ENCODE results near the gene KNTC1.

The KNTC1 gene

DNA sequence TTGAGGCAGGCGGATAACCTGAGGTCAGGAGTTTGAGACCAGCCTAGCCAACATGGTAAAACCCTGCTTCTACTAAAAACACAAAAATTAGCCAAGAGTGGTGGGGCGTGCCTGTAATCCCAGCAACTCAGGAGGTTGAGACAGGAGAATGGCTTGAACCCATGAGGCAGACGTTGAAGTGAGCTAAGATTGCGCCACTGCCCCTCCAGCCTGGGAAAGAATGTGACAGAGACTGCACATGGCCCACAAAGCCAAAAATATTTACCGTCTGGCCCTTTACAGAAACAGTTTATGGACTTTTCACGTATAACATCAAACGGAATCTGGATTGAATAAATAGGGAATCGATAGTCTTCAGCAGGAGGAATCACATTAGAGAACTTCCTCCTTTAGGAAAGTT is 3.8 kb upstream of the KNTC1 start:
- H3K9me3 ChIP-seq (ENCODE audit: control insufficient read depth, low read length): no peaks in the 10 kb centered on the region

DNA sequence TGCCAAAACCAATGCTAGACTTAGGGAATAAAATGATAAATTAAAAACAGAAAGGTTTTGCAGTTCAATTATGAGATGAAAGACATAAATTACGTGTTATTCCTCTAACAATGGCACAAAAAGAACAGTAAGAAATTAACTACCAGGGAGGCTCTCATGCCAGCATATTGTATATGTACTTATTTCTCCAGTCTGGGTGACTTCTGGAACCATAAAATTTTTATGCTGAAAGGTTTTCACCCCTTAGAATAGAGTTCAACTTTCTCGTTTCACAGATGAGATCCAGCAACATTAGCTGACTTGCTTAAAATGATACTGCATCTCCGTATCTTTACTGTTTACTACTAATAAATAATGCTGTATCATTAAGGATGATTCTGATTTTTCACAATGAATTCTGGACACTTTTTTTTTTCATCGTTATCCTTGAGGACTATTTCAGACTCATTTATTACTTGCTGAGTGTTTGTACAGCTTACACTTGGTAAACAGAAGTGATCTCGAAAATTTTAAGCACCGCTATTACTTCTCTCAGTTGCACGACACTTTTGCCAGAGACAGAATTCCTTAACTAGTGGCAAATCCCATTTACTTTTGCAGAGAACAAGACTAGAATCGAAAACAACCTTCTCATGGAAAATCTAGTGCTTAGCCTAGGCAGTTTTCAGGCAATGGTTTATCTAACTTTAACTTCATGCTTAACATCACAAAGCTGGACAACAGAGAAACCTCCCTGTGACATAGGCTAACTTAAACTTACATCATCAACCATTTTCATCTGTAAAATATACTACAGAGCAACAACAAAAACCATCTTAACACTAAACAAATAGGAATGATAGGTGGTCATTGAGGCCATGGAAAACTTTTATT is 3.0 kb upstream of the KNTC1 start:
- Histone ChIP-seq H3K9me3 (ENCODE audit: control insufficient read depth, low read length) (no peaks in the 10 kb centered on the region), H3K4me1 (ENCODE audit: control insufficient read depth, insufficient read depth, low read length) (peaks cover 19% of the 10 kb centered on the region), H3K36me3 (ENCODE audit: control insufficient read depth, insufficient read depth, low read length) (peaks cover 21% of the 10 kb centered on the region), H3K4me3 (ENCODE audit: insufficient read depth, low read depth, low read length) (peak overlapping the region; percentile 68), H3K27ac (ENCODE audit: insufficient read depth, low read depth, low read length, poor library complexity, severe bottlenecking) (no peak overlapping the region), H3K27me3 (ENCODE audit: control insufficient read depth, insufficient read depth, low read length, poor library complexity, severe bottlenecking) (no peaks in the 10 kb centered on the region)
- 81 to 87% methylated on average over 6 to 8 of the region's 8 CpGs for WGBS, 2 experiments

More for the DNA sequence above, 3.8 kb upstream of the KNTC1 start:
- Histone ChIP-seq H3K36me3 (ENCODE audit: control insufficient read depth, insufficient read depth, low read length) (peaks cover 28% of the 10 kb centered on the region), H3K27me3 (ENCODE audit: control insufficient read depth, insufficient read depth, low read length, poor library complexity, severe bottlenecking) (no peaks in the 10 kb centered on the region), H3K4me3 (ENCODE audit: insufficient read depth, low read depth, low read length) (peak overlapping the region; percentile 2), H3K4me1 (ENCODE audit: control insufficient read depth, insufficient read depth, low read length) (peaks cover 16% of the 10 kb centered on the region), H3K27ac (ENCODE audit: insufficient read depth, low read depth, low read length, poor library complexity, severe bottlenecking) (no peak overlapping the region)
- 86 to 91% methylated on average over 8 of the region's 8 CpGs for WGBS, 2 experiments

DNA sequence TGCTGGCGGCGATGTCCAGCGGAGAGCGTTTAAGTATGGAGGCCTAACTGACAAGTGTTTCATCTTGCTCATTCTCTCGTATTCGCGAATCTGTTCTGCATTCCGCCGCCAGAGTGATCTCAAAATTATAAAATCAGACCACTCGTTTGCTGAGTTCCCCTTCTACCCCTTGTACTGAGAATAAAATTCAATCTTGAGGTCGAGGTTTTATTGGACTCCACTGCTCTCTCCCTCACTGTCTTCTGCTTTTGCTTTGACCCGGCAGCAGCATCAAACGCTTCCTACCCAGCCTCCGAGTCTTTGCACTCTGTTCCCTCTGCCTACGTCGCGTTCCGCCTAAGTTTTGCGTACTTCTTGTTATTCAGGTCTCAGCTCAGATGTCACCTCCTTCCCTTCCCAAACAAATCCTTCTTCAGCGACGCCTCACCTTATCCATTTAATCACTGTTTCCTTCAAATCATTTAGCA is 462 bp downstream of the KNTC1 start:
- no peaks in the 10 kb centered on the region for H3K27me3 ChIP-seq (ENCODE audit: control insufficient read depth, insufficient read depth, low read length, poor library complexity, severe bottlenecking)
- peaks cover 10% of the 10 kb centered on the region for H3K36me3 ChIP-seq (ENCODE audit: control insufficient read depth, insufficient read depth, low read length)
- 1% methylated on average over 21 of the region's 21 CpGs for WGBS, 2 experiments
- H3K4me1 ChIP-seq (ENCODE audit: control insufficient read depth, insufficient read depth, low read length): peaks cover 19% of the 10 kb centered on the region
- H3K27ac ChIP-seq (ENCODE audit: insufficient read depth, low read depth, low read length, poor library complexity, severe bottlenecking): peak overlapping the region; percentile 93
- peak overlapping the region; percentile 68 for H3K4me3 ChIP-seq (ENCODE audit: insufficient read depth, low read depth, low read length)
- no peaks in the 10 kb centered on the region for H3K9me3 ChIP-seq (ENCODE audit: control insufficient read depth, low read length)

DNA sequence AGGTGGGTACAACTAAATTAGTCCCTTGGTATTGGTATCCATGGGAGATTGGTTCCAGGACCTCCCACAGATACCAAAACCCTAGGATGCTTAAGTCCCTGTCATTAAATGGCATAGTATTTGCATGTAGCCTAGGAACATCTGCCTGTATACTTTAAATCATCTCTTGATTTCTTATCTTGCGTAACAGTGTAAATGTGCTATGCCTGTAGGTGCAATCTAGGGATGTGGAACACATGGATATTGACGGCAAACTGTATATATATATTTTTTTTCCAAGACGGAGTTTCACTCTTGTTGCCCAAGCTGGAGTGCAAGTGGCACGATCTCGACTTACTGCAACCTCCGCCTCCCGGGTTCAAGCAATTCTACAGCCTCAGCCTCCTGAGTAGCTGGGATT is 1.5 kb downstream of the KNTC1 start:
- Histone ChIP-seq H3K4me3 (ENCODE audit: insufficient read depth, low read depth, low read length) (peak overlapping the region; percentile 68), H3K36me3 (ENCODE audit: control insufficient read depth, insufficient read depth, low read length) (peaks cover 10% of the 10 kb centered on the region)

DNA sequence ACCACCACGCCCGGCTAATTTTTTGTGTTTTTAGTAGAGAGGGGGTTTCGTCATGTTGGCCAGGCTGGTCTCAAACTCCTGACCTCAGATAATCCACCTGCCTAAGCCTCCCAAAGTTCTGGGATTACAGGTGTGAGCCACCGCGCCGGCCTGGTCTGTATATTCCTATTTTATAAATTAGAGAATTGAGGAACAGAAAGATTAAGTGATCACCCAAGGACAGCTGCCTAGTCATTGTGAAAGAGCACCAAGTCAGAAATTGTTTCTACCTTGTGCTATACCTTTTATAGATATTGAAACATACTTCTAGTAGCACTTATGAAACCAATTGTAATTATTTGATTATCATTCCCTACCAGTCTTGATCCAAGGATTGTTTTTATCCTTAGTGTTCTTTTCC is 1.9 kb downstream of the KNTC1 start:
- no peak overlapping the region for H3K27ac ChIP-seq (ENCODE audit: insufficient read depth, low read depth, low read length, poor library complexity, severe bottlenecking)
- WGBS, 2 experiments: 88 to 93% methylated on average over 6 of the region's 6 CpGs
- peaks cover 10% of the 10 kb centered on the region for H3K36me3 ChIP-seq (ENCODE audit: control insufficient read depth, insufficient read depth, low read length)

More for the DNA sequence above, 1.5 kb downstream of the KNTC1 start:
- no peaks in the 10 kb centered on the region for H3K27me3 ChIP-seq (ENCODE audit: control insufficient read depth, insufficient read depth, low read length, poor library complexity, severe bottlenecking)
- 91 to 97% methylated on average over 7 of the region's 7 CpGs for WGBS, 2 experiments
- peaks cover 13% of the 10 kb centered on the region for H3K4me1 ChIP-seq (ENCODE audit: control insufficient read depth, insufficient read depth, low read length)
- no peak overlapping the region for H3K27ac ChIP-seq (ENCODE audit: insufficient read depth, low read depth, low read length, poor library complexity, severe bottlenecking)
- no peaks in the 10 kb centered on the region for H3K9me3 ChIP-seq (ENCODE audit: control insufficient read depth, low read length)

DNA sequence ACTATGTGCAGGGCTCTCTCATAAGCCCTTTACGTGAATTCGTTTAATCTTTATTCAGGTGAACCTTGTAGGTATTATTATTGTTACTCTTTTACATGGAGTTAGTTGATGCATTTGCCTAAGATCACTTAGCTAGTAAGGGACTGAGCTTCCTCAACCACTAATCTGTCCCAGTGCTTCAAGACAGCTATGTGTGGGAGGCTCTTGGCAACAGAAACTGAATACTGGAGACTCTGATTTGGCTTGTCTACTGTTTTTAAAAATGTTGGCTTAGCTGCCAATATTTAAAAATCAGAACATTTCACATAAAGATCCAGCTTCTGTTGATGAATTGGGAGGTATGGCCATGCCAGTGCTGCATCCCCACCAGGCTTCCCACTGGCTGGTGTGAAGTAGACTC is 6.8 kb downstream of the KNTC1 start:
- Histone ChIP-seq H3K27ac (ENCODE audit: insufficient read depth, low read depth, low read length, poor library complexity, severe bottlenecking) (no peak overlapping the region), H3K4me3 (ENCODE audit: insufficient read depth, low read depth, low read length) (no peak overlapping the region), H3K27me3 (ENCODE audit: control insufficient read depth, insufficient read depth, low read length, poor library complexity, severe bottlenecking) (no peaks in the 10 kb centered on the region), H3K4me1 (ENCODE audit: control insufficient read depth, insufficient read depth, low read length) (no peaks in the 10 kb centered on the region), H3K9me3 (ENCODE audit: control insufficient read depth, low read length) (no peaks in the 10 kb centered on the region), H3K36me3 (ENCODE audit: control insufficient read depth, insufficient read depth, low read length) (peaks cover 31% of the 10 kb centered on the region)
- 95 to 100% methylated on average over 2 of the region's 2 CpGs for WGBS, 2 experiments

More for the DNA sequence above, 1.9 kb downstream of the KNTC1 start:
- Histone ChIP-seq H3K4me1 (ENCODE audit: control insufficient read depth, insufficient read depth, low read length) (peaks cover 9% of the 10 kb centered on the region), H3K4me3 (ENCODE audit: insufficient read depth, low read depth, low read length) (no peak overlapping the region), H3K9me3 (ENCODE audit: control insufficient read depth, low read length) (no peaks in the 10 kb centered on the region), H3K27me3 (ENCODE audit: control insufficient read depth, insufficient read depth, low read length, poor library complexity, severe bottlenecking) (no peaks in the 10 kb centered on the region)

DNA sequence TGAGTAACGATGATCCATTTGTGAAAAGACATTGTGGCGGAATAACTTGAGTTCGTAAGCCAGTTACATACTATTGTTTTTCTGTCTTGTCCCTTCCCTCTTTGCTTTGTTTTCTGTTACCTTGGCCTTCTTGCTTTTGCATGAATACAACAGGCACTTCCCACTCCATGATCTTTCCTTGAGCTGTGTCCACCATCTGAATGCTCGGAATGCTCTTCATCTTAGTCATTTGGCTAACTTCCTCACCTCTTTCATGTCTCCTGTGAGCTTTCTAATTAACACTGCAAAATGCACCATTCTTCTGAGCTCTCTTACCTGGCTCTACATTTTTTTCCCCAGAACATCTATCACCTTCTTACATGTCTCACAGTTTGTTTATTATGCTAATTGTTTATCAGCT is 10.0 kb downstream of the KNTC1 start:
- no peak overlapping the region for H3K4me3 ChIP-seq (ENCODE audit: insufficient read depth, low read depth, low read length)
- WGBS, 2 experiments: 92 to 95% methylated on average over 4 of the region's 4 CpGs

DNA sequence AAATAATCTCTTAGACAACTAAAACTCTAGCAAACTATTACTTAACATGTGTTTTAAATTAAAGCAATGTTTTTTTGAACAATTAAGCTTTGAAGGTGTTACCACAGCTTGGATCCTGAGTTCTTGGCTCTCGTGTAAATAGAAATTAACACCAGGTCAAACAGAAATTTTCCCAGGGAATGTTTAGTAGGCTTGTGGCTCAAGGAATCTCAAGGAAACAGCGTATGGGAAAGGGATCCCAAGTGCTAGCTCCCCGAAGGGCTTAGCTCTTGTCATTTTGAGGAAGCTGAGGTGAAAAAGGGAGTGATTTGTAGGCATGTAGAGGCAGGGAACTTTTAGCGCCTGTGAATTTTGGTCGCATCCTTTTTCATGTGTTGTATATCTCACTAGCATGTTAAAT is 11.4 kb downstream of the KNTC1 start:
- no peak overlapping the region for H3K27ac ChIP-seq (ENCODE audit: insufficient read depth, low read depth, low read length, poor library complexity, severe bottlenecking)
- H3K36me3 ChIP-seq (ENCODE audit: control insufficient read depth, insufficient read depth, low read length): peaks cover 29% of the 10 kb centered on the region
- H3K9me3 ChIP-seq (ENCODE audit: control insufficient read depth, low read length): no peaks in the 10 kb centered on the region
- 92 to 97% methylated on average over 5 of the region's 5 CpGs for WGBS, 2 experiments
- no peaks in the 10 kb centered on the region for H3K4me1 ChIP-seq (ENCODE audit: control insufficient read depth, insufficient read depth, low read length)
- no peaks in the 10 kb centered on the region for H3K27me3 ChIP-seq (ENCODE audit: control insufficient read depth, insufficient read depth, low read length, poor library complexity, severe bottlenecking)
- no peak overlapping the region for H3K4me3 ChIP-seq (ENCODE audit: insufficient read depth, low read depth, low read length)

More for the DNA sequence above, 10.0 kb downstream of the KNTC1 start:
- Histone ChIP-seq H3K4me1 (ENCODE audit: control insufficient read depth, insufficient read depth, low read length) (no peaks in the 10 kb centered on the region), H3K9me3 (ENCODE audit: control insufficient read depth, low read length) (no peaks in the 10 kb centered on the region), H3K36me3 (ENCODE audit: control insufficient read depth, insufficient read depth, low read length) (peaks cover 25% of the 10 kb centered on the region), H3K27me3 (ENCODE audit: control insufficient read depth, insufficient read depth, low read length, poor library complexity, severe bottlenecking) (no peaks in the 10 kb centered on the region), H3K27ac (ENCODE audit: insufficient read depth, low read depth, low read length, poor library complexity, severe bottlenecking) (no peak overlapping the region)

DNA sequence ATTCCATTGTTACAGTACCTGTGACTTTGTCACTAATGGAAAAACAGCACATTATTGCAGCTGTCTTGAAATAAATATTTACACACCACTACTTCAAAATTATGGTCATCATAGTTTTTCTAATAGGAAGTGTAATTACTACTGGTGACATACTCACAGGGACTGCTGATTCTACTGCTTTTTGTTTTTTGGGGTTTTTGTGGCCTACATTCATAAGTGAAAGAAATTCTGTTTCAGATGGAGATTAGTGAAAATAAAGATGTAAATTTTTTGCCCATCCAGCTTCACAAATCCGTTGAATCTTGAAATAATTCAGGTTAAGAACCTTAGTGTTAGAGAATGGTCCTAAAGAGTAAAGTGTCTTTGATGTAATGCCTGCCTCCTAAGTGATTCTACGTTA is 17.5 kb downstream of the KNTC1 start:
- WGBS, 2 experiments: 89 to 95% methylated on average over 2 of the region's 2 CpGs

DNA sequence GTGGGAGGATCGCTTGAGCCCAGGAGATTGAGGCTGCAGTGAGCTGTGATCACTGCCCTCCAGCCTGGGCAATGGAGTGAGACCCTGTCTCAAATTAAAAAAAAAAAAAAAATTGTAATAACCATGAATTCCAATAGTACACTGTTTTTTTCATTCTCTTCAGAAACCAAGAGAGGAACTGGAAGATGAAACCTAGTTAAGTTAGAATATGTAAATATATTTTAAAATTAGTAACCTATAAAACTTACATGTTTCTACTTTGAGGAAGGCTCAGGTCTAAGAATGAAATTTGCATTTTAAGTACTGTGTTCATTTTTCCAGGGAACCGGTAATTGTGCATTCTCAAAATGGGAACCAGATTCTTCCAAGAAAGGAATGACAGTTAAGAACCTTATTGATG is 18.8 kb downstream of the KNTC1 start:
- H3K9me3 ChIP-seq (ENCODE audit: control insufficient read depth, low read length): no peaks in the 10 kb centered on the region
- no peaks in the 10 kb centered on the region for H3K27me3 ChIP-seq (ENCODE audit: control insufficient read depth, insufficient read depth, low read length, poor library complexity, severe bottlenecking)
- peaks cover 34% of the 10 kb centered on the region for H3K36me3 ChIP-seq (ENCODE audit: control insufficient read depth, insufficient read depth, low read length)
- H3K4me3 ChIP-seq (ENCODE audit: insufficient read depth, low read depth, low read length): no peak overlapping the region
- H3K4me1 ChIP-seq (ENCODE audit: control insufficient read depth, insufficient read depth, low read length): no peaks in the 10 kb centered on the region
- H3K27ac ChIP-seq (ENCODE audit: insufficient read depth, low read depth, low read length, poor library complexity, severe bottlenecking): no peak overlapping the region
- 95 to 97% methylated on average over 2 of the region's 2 CpGs for WGBS, 2 experiments

More for the DNA sequence above, 17.5 kb downstream of the KNTC1 start:
- Histone ChIP-seq H3K27ac (ENCODE audit: insufficient read depth, low read depth, low read length, poor library complexity, severe bottlenecking) (no peak overlapping the region), H3K27me3 (ENCODE audit: control insufficient read depth, insufficient read depth, low read length, poor library complexity, severe bottlenecking) (no peaks in the 10 kb centered on the region), H3K36me3 (ENCODE audit: control insufficient read depth, insufficient read depth, low read length) (peaks cover 26% of the 10 kb centered on the region), H3K4me1 (ENCODE audit: control insufficient read depth, insufficient read depth, low read length) (no peaks in the 10 kb centered on the region), H3K9me3 (ENCODE audit: control insufficient read depth, low read length) (no peaks in the 10 kb centered on the region), H3K4me3 (ENCODE audit: insufficient read depth, low read depth, low read length) (no peak overlapping the region)
